ENCODE results near the gene GORASP1. TPM values are rescaled to one million over a fixed set of nuclear protein-coding genes. Genes with fewer than 3 reads are reported as not detected.

The GORASP1 gene
- total and polyA plus RNA-seq, 5 donors from 2014 or later: 18.5 to 34.0 (median 22.3) TPM

- Mint-ChIP-seq H3K27ac (peak overlapping the region; percentile 79 to 98 (median 93)), H3K27me3 (peaks cover 4% of the 10 kb centered on the region), H3K36me3 (peaks cover 3% of the 10 kb centered on the region), H3K4me1 (peaks cover 13 to 54% (median 34%) of the 10 kb centered on the region in 4 donors), H3K9me3 (no peaks in the 10 kb centered on the region), H3K4me3 (peak overlapping the region; percentile 94 to 97 (median 96))
- DNase-seq (peak in 1 of 3 donors; percentile 83), ATAC-seq (ENCODE audit: low read depth in 2 of 2) (peak; percentile 37 to 41)
- H3K36me3 ChIP-seq (ENCODE audit: control insufficient read depth, insufficient read depth, low read length): no peaks in the 10 kb centered on the region
- H3K9me3 ChIP-seq (ENCODE audit: control insufficient read depth in 2 of 2, low read length in 2 of 2): no peaks in the 10 kb centered on the region
- H3K4me3 ChIP-seq (ENCODE audit: low read depth, low read length): peak overlapping the region; percentile 79
- H3K27ac ChIP-seq (ENCODE audit: insufficient read depth, low read length, poor library complexity, severe bottlenecking): peak overlapping the region; percentile 55
- no peaks in the 10 kb centered on the region for H3K27me3 ChIP-seq (ENCODE audit: control insufficient read depth, insufficient read depth, low read length)
- peaks cover 34% of the 10 kb centered on the region for H3K4me1 ChIP-seq (ENCODE audit: control insufficient read depth, insufficient read depth, low read length, poor library complexity, severe bottlenecking)
Measured at GRCh38 chr3:39108200-39108710, 828 bp upstream of the GORASP1 start.

GRCh38 chr3:39106851-39107387, 508 bp downstream of the GORASP1 start:
- Histone ChIP-seq H3K9me3 (ENCODE audit: control insufficient read depth in 2 of 2, low read length in 2 of 2) (no peaks in the 10 kb centered on the region), H3K36me3 (ENCODE audit: control insufficient read depth, insufficient read depth, low read length) (no peaks in the 10 kb centered on the region), H3K27me3 (ENCODE audit: control insufficient read depth, insufficient read depth, low read length) (no peaks in the 10 kb centered on the region), H3K4me3 (ENCODE audit: low read depth, low read length) (peak overlapping the region; percentile 49), H3K4me1 (ENCODE audit: control insufficient read depth, insufficient read depth, low read length, poor library complexity, severe bottlenecking) (peaks cover 34% of the 10 kb centered on the region), H3K27ac (ENCODE audit: insufficient read depth, low read length, poor library complexity, severe bottlenecking) (peak overlapping the region; percentile 55)
- DNase-seq (peak in 2 of 3 donors; percentile 17 to 23), ATAC-seq (ENCODE audit: low read depth in 2 of 2) (no peak)
- Mint-ChIP-seq H3K27me3 (peaks cover 4% of the 10 kb centered on the region), H3K9me3 (no peaks in the 10 kb centered on the region), H3K4me3 (peak overlapping the region; percentile 85 to 96 (median 91)), H3K4me1 (peaks cover 13 to 66% (median 41%) of the 10 kb centered on the region in 4 donors), H3K27ac (peak overlapping the region; percentile 88 to 95 (median 94)), H3K36me3 (no peaks in the 10 kb centered on the region)

GRCh38 chr3:39106281-39106811, 1.1 kb downstream of the GORASP1 start:
- Mint-ChIP-seq H3K9me3 (no peaks in the 10 kb centered on the region), H3K27ac (peak overlapping the region; percentile 88 to 95 (median 94)), H3K27me3 (peaks cover 4% of the 10 kb centered on the region), H3K4me1 (peaks cover 16 to 70% (median 46%) of the 10 kb centered on the region in 4 donors), H3K4me3 (peak overlapping the region; percentile 85 to 96 (median 91)), H3K36me3 (no peaks in the 10 kb centered on the region)
- H3K36me3 ChIP-seq (ENCODE audit: control insufficient read depth, insufficient read depth, low read length): no peaks in the 10 kb centered on the region
- H3K9me3 ChIP-seq (ENCODE audit: control insufficient read depth in 2 of 2, low read length in 2 of 2): no peaks in the 10 kb centered on the region
- peak overlapping the region; percentile 49 for H3K4me3 ChIP-seq (ENCODE audit: low read depth, low read length)
- DNase-seq (no peak), ATAC-seq (ENCODE audit: low read depth in 2 of 2) (no peak)
- H3K4me1 ChIP-seq (ENCODE audit: control insufficient read depth, insufficient read depth, low read length, poor library complexity, severe bottlenecking): peaks cover 37% of the 10 kb centered on the region
- H3K27me3 ChIP-seq (ENCODE audit: control insufficient read depth, insufficient read depth, low read length): no peaks in the 10 kb centered on the region
- peak overlapping the region; percentile 55 for H3K27ac ChIP-seq (ENCODE audit: insufficient read depth, low read length, poor library complexity, severe bottlenecking)

- no peaks in the 10 kb centered on the region for H3K27me3 ChIP-seq (ENCODE audit: control insufficient read depth, insufficient read depth, low read length)
- no peaks in the 10 kb centered on the region for H3K36me3 ChIP-seq (ENCODE audit: control insufficient read depth, insufficient read depth, low read length)
- peak overlapping the region; percentile 54 to 94 (median 88) for H3K27ac Mint-ChIP-seq
- peaks cover 4% of the 10 kb centered on the region for H3K27me3 Mint-ChIP-seq
- no peaks in the 10 kb centered on the region for H3K36me3 Mint-ChIP-seq
- no peak for ATAC-seq (ENCODE audit: low read depth in 2 of 2)
- H3K27ac ChIP-seq (ENCODE audit: insufficient read depth, low read length, poor library complexity, severe bottlenecking): peak overlapping the region; percentile 55
- no peak for DNase-seq
- no peaks in the 10 kb centered on the region for H3K9me3 Mint-ChIP-seq
- H3K4me1 Mint-ChIP-seq: peaks cover 19 to 75% (median 48%) of the 10 kb centered on the region in 4 donors
- H3K4me3 Mint-ChIP-seq: peak overlapping the region; percentile 85 to 96 (median 91)
- H3K4me3 ChIP-seq (ENCODE audit: low read depth, low read length): peak overlapping the region; percentile 49
- H3K4me1 ChIP-seq (ENCODE audit: control insufficient read depth, insufficient read depth, low read length, poor library complexity, severe bottlenecking): peaks cover 40% of the 10 kb centered on the region
- no peaks in the 10 kb centered on the region for H3K9me3 ChIP-seq (ENCODE audit: control insufficient read depth in 2 of 2, low read length in 2 of 2)
Measured at GRCh38 chr3:39105687-39106063, 1.8 kb downstream of the GORASP1 start.

GRCh38 chr3:39104961-39105686, 2.3 kb downstream of the GORASP1 start:
- H3K36me3 ChIP-seq (ENCODE audit: control insufficient read depth, insufficient read depth, low read length): no peaks in the 10 kb centered on the region
- no peaks in the 10 kb centered on the region for H3K9me3 ChIP-seq (ENCODE audit: control insufficient read depth in 2 of 2, low read length in 2 of 2)
- Mint-ChIP-seq H3K9me3 (no peaks in the 10 kb centered on the region), H3K4me3 (peak overlapping the region; percentile 38 to 94 (median 86)), H3K27me3 (peaks cover 4% of the 10 kb centered on the region), H3K4me1 (peaks cover 19 to 75% (median 48%) of the 10 kb centered on the region in 4 donors), H3K27ac (peak overlapping the region; percentile 32 to 94 (median 88)), H3K36me3 (no peaks in the 10 kb centered on the region)
- DNase-seq (no peak), ATAC-seq (ENCODE audit: low read depth in 2 of 2) (no peak)
- H3K27me3 ChIP-seq (ENCODE audit: control insufficient read depth, insufficient read depth, low read length): no peaks in the 10 kb centered on the region
- no peak overlapping the region for H3K27ac ChIP-seq (ENCODE audit: insufficient read depth, low read length, poor library complexity, severe bottlenecking)
- H3K4me1 ChIP-seq (ENCODE audit: control insufficient read depth, insufficient read depth, low read length, poor library complexity, severe bottlenecking): peaks cover 40% of the 10 kb centered on the region
- peak overlapping the region; percentile 49 for H3K4me3 ChIP-seq (ENCODE audit: low read depth, low read length)

GRCh38 chr3:39103791-39104552, 3.5 kb downstream of the GORASP1 start:
- ATAC-seq (ENCODE audit: low read depth in 2 of 2) (no peak), DNase-seq (no peak)
- Mint-ChIP-seq H3K27ac (peak overlapping the region; percentile 56 to 94 (median 88)), H3K4me1 (peaks cover 19 to 71% (median 48%) of the 10 kb centered on the region in 4 donors), H3K36me3 (no peaks in the 10 kb centered on the region), H3K9me3 (no peaks in the 10 kb centered on the region), H3K4me3 (peak overlapping the region in 3 of 4 donors; percentile 18 to 85 (median 41)), H3K27me3 (peaks cover 4% of the 10 kb centered on the region)
- peaks cover 38% of the 10 kb centered on the region for H3K4me1 ChIP-seq (ENCODE audit: control insufficient read depth, insufficient read depth, low read length, poor library complexity, severe bottlenecking)
- peak overlapping the region; percentile 19 for H3K27ac ChIP-seq (ENCODE audit: insufficient read depth, low read length, poor library complexity, severe bottlenecking)
- H3K9me3 ChIP-seq (ENCODE audit: control insufficient read depth in 2 of 2, low read length in 2 of 2): no peaks in the 10 kb centered on the region
- H3K4me3 ChIP-seq (ENCODE audit: low read depth, low read length): no peak overlapping the region
- no peaks in the 10 kb centered on the region for H3K27me3 ChIP-seq (ENCODE audit: control insufficient read depth, insufficient read depth, low read length)
- H3K36me3 ChIP-seq (ENCODE audit: control insufficient read depth, insufficient read depth, low read length): peaks cover 9% of the 10 kb centered on the region

- Mint-ChIP-seq H3K4me1 (peaks cover 16 to 65% (median 42%) of the 10 kb centered on the region in 4 donors), H3K4me3 (peak overlapping the region in 1 of 4 donors; percentile 85)
- peak in 1 of 3 donors; percentile 33 for DNase-seq
Measured at GRCh38 chr3:39103324-39103693, 4.1 kb downstream of the GORASP1 start.

More at GRCh38 chr3:39103324-39103693, 4.1 kb downstream of the GORASP1 start:
- Histone ChIP-seq H3K36me3 (ENCODE audit: control insufficient read depth, insufficient read depth, low read length) (peaks cover 15% of the 10 kb centered on the region), H3K4me1 (ENCODE audit: control insufficient read depth, insufficient read depth, low read length, poor library complexity, severe bottlenecking) (peaks cover 32% of the 10 kb centered on the region), H3K27ac (ENCODE audit: insufficient read depth, low read length, poor library complexity, severe bottlenecking) (peak overlapping the region; percentile 19), H3K4me3 (ENCODE audit: low read depth, low read length) (no peak overlapping the region), H3K9me3 (ENCODE audit: control insufficient read depth in 2 of 2, low read length in 2 of 2) (no peaks in the 10 kb centered on the region), H3K27me3 (ENCODE audit: control insufficient read depth, insufficient read depth, low read length) (no peaks in the 10 kb centered on the region)
- Mint-ChIP-seq H3K9me3 (no peaks in the 10 kb centered on the region), H3K27me3 (peaks cover 4% of the 10 kb centered on the region), H3K27ac (peak overlapping the region; percentile 69 to 88 (median 84)), H3K36me3 (no peaks in the 10 kb centered on the region)
- no peak for ATAC-seq (ENCODE audit: low read depth in 2 of 2)
